GM19463 (cell line): Measurements from ENCODE around the gene PITRM1.

Experiments
- ATAC-seq: cut with Tn5 transposase; IDR thresholded peaks from one replicate; pipeline ENCODE4 v1.9.1; 2021; ENCODE audit warnings: mild to moderate bottlenecking, moderate library complexity; ENCODE audit not compliant: unreplicated experiment

Gene PITRM1

GRCh38 chr10:3141351-3142005 lies 31.1 kb downstream of the PITRM1 start:
- ATAC-seq: no peak

- no peak for ATAC-seq
Measured at GRCh38 chr10:3140280-3140679, 32.3 kb downstream of the PITRM1 start.

GRCh38 chr10:3139216-3139910 lies 33.2 kb downstream of the PITRM1 start:
- ATAC-seq: no peak

- ATAC-seq: no peak
Measured at GRCh38 chr10:3137958-3138726, 34.4 kb downstream of the PITRM1 start.

- ATAC-seq: no peak
Measured at GRCh38 chr10:3136763-3137611, 35.6 kb downstream of the PITRM1 start.

DNA sequence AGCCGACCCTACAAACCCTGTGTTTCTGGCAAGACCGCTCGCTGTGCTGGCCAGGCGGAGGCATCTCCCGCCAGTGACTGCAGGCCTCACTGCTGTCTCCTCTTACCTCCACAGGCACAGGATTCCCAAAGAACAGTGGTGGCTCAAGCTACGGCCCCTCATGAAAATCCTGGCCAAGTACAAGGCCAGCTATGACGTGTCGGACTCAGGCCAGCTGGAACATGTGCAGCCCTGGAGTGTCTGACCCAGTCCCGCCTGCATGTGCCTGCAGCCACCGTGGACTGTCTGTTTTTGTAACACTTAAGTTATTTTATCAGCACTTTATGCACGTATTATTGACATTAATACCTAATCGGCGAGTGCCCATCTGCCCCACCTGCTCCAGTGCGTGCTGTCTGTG lies 36.2 kb downstream of the PITRM1 start:
- no peak for ATAC-seq

GRCh38 chr10:3135006-3135405 lies 37.6 kb downstream of the PITRM1 start:
- ATAC-seq: no peak

DNA sequence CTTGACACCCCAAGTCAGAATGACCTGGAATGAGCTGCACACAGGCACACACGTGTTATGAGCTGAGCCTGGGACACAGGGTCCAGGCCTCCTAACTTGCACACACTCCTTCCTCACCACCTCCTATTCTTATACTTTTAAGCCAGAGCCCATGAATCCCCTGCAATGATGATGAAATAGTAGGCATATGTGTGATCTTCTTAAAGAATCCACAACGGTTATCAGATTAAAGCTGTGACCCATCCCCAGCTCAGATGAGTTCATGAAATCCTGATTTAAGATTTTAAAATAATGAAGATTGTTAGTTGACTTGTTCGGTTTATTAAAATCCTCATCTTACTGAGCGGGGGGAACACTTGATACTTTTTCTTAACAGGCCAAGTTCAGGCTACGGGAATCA lies 38.6 kb downstream of the PITRM1 start:
- ATAC-seq: no peak

DNA sequence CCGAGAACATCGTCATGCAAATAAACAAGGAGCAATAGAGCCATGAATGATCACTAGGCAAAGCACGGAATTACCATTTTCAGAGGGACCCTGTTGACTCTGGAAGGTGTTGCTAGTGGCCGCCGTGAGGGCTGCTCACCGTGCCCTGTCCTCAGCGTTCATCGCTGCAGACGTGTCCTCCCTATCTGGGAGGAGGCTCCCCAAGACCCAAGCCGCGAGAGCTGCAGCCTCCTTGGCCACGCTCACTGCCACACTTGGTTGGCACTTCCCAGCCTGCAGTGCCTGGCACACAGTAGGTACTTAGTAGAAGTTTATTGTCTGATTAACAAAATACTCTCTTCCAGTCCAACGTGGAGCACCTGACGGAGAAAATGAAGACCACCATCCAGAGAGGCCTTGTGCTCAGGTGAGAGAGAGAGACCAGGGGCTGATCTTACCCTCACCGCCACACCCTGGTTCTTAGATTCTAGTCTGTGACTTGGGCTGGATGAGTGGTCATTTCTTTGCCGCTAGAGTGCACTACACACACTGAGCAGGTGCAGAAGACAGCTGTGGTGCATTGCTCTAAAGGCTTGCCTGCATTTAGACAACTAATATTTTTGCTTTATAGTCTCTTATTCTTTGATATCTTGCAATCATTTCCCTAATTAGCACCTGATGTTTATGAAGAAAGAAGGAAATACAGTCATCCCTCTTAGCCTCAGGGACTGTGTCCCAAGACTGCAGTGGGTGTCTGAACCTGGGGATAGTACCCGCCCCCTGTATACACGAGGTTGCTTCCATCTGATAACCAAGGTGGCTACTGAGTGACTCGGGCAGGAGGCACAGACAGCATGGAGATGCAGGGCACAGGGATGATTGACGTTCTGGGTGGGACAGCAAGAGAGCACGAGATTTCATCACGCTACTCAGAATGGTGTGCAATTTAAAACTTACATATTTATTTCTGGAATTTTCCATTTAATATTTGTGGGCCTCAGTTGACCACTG lies 40.3 kb downstream of the PITRM1 start:
- no peak for ATAC-seq

DNA sequence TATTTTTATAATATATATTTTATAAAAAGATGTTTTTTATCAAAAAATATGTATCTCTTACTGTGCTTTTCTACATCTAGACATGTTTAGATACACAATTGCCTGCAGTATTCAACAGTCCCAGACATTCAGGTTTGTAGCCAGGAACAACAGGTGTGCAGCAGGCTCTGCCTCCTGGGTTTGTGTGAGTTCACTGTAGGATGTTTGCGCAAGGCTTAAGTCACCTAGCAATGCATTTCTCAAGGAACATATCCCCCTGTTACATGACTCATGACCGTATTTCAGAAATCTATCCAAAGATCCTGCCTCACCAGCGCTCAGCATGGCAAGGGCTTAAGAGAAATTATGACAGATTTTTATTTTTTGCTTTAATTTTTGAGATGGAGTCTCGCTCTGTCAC lies 41.5 kb downstream of the PITRM1 start:
- ATAC-seq: no peak

DNA sequence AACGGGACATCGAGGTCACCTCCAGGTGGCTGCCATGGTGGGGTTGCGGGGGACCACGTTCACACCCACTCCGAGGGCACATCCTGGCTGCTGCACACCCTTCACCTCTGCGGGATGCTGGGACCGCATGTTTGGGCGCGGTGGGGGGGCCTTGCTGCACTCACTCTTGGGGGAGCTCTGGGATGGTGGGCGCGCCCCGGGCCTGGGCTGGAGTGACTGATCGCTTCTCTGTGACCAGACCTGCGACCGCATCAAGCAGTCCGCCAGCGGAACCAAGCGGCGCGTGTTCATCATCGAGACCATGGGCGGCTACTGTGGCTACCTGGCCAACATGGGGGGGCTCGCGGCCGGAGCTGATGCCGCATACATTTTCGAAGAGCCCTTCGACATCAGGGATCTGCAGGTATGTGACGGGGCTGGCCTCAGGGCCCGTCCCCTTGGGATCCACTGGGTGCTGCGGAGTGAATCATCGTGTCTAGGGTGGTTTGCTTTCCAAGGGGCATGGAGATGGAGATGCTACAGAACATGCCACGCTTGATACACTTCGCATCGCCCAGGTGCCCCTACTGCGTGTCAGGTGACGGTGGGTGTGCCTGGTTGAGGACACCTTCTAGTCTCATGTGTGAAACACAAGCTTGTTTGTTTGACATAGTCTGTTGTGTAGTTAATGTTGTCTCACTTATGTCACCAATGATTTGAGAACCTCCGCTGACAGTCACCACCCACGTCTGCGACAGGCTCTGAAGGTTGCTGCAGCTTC lies 42.8 kb downstream of the PITRM1 start:
- ATAC-seq: no peak

- no peak for ATAC-seq
Measured at GRCh38 chr10:3128379-3129130, 44.0 kb downstream of the PITRM1 start.

- ATAC-seq: no peak
Measured at GRCh38 chr10:3127921-3128320, 44.7 kb downstream of the PITRM1 start.

- ATAC-seq: no peak
Measured at GRCh38 chr10:3126741-3127346, 45.7 kb downstream of the PITRM1 start.

DNA sequence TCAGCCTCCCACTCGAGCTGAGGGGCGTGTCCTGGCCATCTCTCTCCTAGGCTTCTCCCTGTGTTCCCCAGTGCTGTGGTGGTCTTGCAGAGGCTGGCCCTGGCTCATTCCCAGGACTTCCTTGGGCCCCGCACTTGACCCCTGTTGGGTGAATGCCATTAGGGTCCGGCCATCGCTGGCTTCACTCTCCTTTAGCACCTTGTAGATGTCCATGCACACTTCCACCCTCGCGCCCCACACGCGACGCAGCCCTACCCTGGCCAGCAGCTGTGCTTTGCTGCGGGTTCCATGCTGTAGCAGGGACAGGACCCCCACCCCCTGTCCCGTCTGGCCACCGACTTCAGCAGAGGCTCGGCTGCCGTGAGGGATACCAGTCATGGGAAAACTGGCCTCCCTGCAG lies 46.3 kb downstream of the PITRM1 start:
- no peak for ATAC-seq

GRCh38 chr10:3125527-3126170 lies 46.9 kb downstream of the PITRM1 start:
- no peak for ATAC-seq

- no peak for ATAC-seq
Measured at GRCh38 chr10:3124412-3125175, 48.0 kb downstream of the PITRM1 start.
